Measurements from ENCODE around the gene CTNNA2.

The CTNNA2 gene

GRCh38 chr2:79695248-79695647, 182.4 kb downstream of the CTNNA2 start:
- Histone ChIP-seq H3K27me3 (ENCODE audit: insufficient read depth, low read length) (no peaks in the 10 kb centered on the region), H4K91ac (ENCODE audit: low read depth, low read length) (no peak overlapping the region), H3K18ac (ENCODE audit: low read length) (no peak overlapping the region), H3K4me1 (ENCODE audit: control insufficient read depth in 1 of 2, insufficient read depth in 2 of 2, low read length in 2 of 2) (no peaks in the 10 kb centered on the region), H3K27ac (ENCODE audit: low read depth, low read length) (no peak overlapping the region), H2AK5ac (ENCODE audit: low read length) (no peak overlapping the region), H3K9me3 (ENCODE audit: insufficient read depth, low read depth, low read length) (no peaks in the 10 kb centered on the region), H2BK120ac (ENCODE audit: insufficient read depth, low read length, poor library complexity) (no peak overlapping the region), H2BK12ac (ENCODE audit: low read length) (no peak overlapping the region), H3K79me2 (ENCODE audit: control insufficient read depth, insufficient read depth, low read length, poor library complexity) (no peaks in the 10 kb centered on the region), H2BK5ac (ENCODE audit: low read depth, low read length, poor library complexity) (no peak overlapping the region), H3K36me3 (ENCODE audit: control insufficient read depth in 1 of 2, insufficient read depth in 2 of 2, low read length in 2 of 2) (no peaks in the 10 kb centered on the region), H3K4me3 (ENCODE audit: low read depth, low read length) (no peak overlapping the region), H3K4me2 (ENCODE audit: low read length) (no peak overlapping the region), H4K12ac (ENCODE audit: low read depth, low read length) (no peak overlapping the region), H3K79me1 (ENCODE audit: low read length) (no peaks in the 10 kb centered on the region), H3K4ac (ENCODE audit: low read depth, low read length) (no peak overlapping the region), H4K8ac (ENCODE audit: low read depth, low read length) (no peak overlapping the region), H3K9ac (ENCODE audit: low read length) (no peak overlapping the region), H3K23ac (ENCODE audit: low read length) (no peak overlapping the region), H3K14ac (ENCODE audit: low read length) (no peak overlapping the region), H2AFZ (ENCODE audit: insufficient read depth, low read length, poor library complexity) (no peak overlapping the region)
- DNase-seq: no peak

- Histone ChIP-seq H3K4me2 (ENCODE audit: low read length) (no peak overlapping the region), H3K27ac (ENCODE audit: low read depth, low read length) (no peak overlapping the region), H3K9ac (ENCODE audit: low read length) (no peak overlapping the region), H3K36me3 (ENCODE audit: control insufficient read depth in 1 of 2, insufficient read depth in 2 of 2, low read length in 2 of 2) (no peaks in the 10 kb centered on the region), H3K4me3 (ENCODE audit: low read depth, low read length) (no peak overlapping the region), H3K14ac (ENCODE audit: low read length) (no peak overlapping the region), H2BK12ac (ENCODE audit: low read length) (no peak overlapping the region), H2BK120ac (ENCODE audit: insufficient read depth, low read length, poor library complexity) (no peak overlapping the region), H2AK5ac (ENCODE audit: low read length) (no peak overlapping the region), H4K8ac (ENCODE audit: low read depth, low read length) (no peak overlapping the region), H3K79me2 (ENCODE audit: control insufficient read depth, insufficient read depth, low read length, poor library complexity) (no peaks in the 10 kb centered on the region), H3K27me3 (ENCODE audit: insufficient read depth, low read length) (no peaks in the 10 kb centered on the region), H3K4ac (ENCODE audit: low read depth, low read length) (no peak overlapping the region), H3K23ac (ENCODE audit: low read length) (no peak overlapping the region), H3K4me1 (ENCODE audit: control insufficient read depth in 1 of 2, insufficient read depth in 2 of 2, low read length in 2 of 2) (no peaks in the 10 kb centered on the region), H4K12ac (ENCODE audit: low read depth, low read length) (no peak overlapping the region), H2AFZ (ENCODE audit: insufficient read depth, low read length, poor library complexity) (no peak overlapping the region), H3K79me1 (ENCODE audit: low read length) (no peaks in the 10 kb centered on the region), H3K18ac (ENCODE audit: low read length) (no peak overlapping the region), H3K9me3 (ENCODE audit: insufficient read depth, low read depth, low read length) (no peaks in the 10 kb centered on the region), H2BK5ac (ENCODE audit: low read depth, low read length, poor library complexity) (no peak overlapping the region), H4K91ac (ENCODE audit: low read depth, low read length) (no peak overlapping the region)
- WGBS (ENCODE audit: extremely low coverage, insufficient coverage, insufficient read length): no CpG with 5 or more reads among the region's 2 CpGs
- DNase-seq: no peak
Observed at GRCh38 chr2:79697200-79697599, 184.3 kb downstream of the CTNNA2 start.

GRCh38 chr2:79700651-79701050, 187.8 kb downstream of the CTNNA2 start:
- no peak for DNase-seq
- H3K9me3 ChIP-seq (ENCODE audit: insufficient read depth, low read depth, low read length): no peaks in the 10 kb centered on the region
- no peak overlapping the region for H3K4me2 ChIP-seq (ENCODE audit: low read length)
- no peak overlapping the region for H2BK120ac ChIP-seq (ENCODE audit: insufficient read depth, low read length, poor library complexity)
- no peak overlapping the region for H3K18ac ChIP-seq (ENCODE audit: low read length)
- no peak overlapping the region for H2BK12ac ChIP-seq (ENCODE audit: low read length)
- WGBS (ENCODE audit: extremely low coverage, insufficient coverage, insufficient read length): no CpG with 5 or more reads among the region's 3 CpGs
- no peaks in the 10 kb centered on the region for H3K27me3 ChIP-seq (ENCODE audit: insufficient read depth, low read length)
- no peak overlapping the region for H4K91ac ChIP-seq (ENCODE audit: low read depth, low read length)
- H4K8ac ChIP-seq (ENCODE audit: low read depth, low read length): no peak overlapping the region
- no peak overlapping the region for H3K9ac ChIP-seq (ENCODE audit: low read length)
- no peaks in the 10 kb centered on the region for H3K4me1 ChIP-seq (ENCODE audit: control insufficient read depth in 1 of 2, insufficient read depth in 2 of 2, low read length in 2 of 2)
- H4K12ac ChIP-seq (ENCODE audit: low read depth, low read length): no peak overlapping the region
- no peak overlapping the region for H3K23ac ChIP-seq (ENCODE audit: low read length)
- no peaks in the 10 kb centered on the region for H3K36me3 ChIP-seq (ENCODE audit: control insufficient read depth in 1 of 2, insufficient read depth in 2 of 2, low read length in 2 of 2)
- H3K79me2 ChIP-seq (ENCODE audit: control insufficient read depth, insufficient read depth, low read length, poor library complexity): no peaks in the 10 kb centered on the region
- no peak overlapping the region for H3K27ac ChIP-seq (ENCODE audit: low read depth, low read length)
- no peak overlapping the region for H3K4me3 ChIP-seq (ENCODE audit: low read depth, low read length)
- no peak overlapping the region for H2BK5ac ChIP-seq (ENCODE audit: low read depth, low read length, poor library complexity)
- no peak overlapping the region for H2AK5ac ChIP-seq (ENCODE audit: low read length)
- H3K14ac ChIP-seq (ENCODE audit: low read length): no peak overlapping the region
- H3K4ac ChIP-seq (ENCODE audit: low read depth, low read length): no peak overlapping the region
- H3K79me1 ChIP-seq (ENCODE audit: low read length): no peaks in the 10 kb centered on the region
- no peak overlapping the region for H2AFZ ChIP-seq (ENCODE audit: insufficient read depth, low read length, poor library complexity)

GRCh38 chr2:79702905-79703304, 190.1 kb downstream of the CTNNA2 start:
- Histone ChIP-seq H2AFZ (ENCODE audit: insufficient read depth, low read length, poor library complexity) (no peak overlapping the region), H3K9me3 (ENCODE audit: insufficient read depth, low read depth, low read length) (no peaks in the 10 kb centered on the region), H2BK120ac (ENCODE audit: insufficient read depth, low read length, poor library complexity) (no peak overlapping the region), H2BK12ac (ENCODE audit: low read length) (no peak overlapping the region), H3K27ac (ENCODE audit: low read depth, low read length) (no peak overlapping the region), H3K18ac (ENCODE audit: low read length) (no peak overlapping the region), H3K4me2 (ENCODE audit: low read length) (no peak overlapping the region), H2AK5ac (ENCODE audit: low read length) (no peak overlapping the region), H3K4me1 (ENCODE audit: control insufficient read depth in 1 of 2, insufficient read depth in 2 of 2, low read length in 2 of 2) (no peaks in the 10 kb centered on the region), H3K23ac (ENCODE audit: low read length) (no peak overlapping the region), H3K79me2 (ENCODE audit: control insufficient read depth, insufficient read depth, low read length, poor library complexity) (no peaks in the 10 kb centered on the region), H3K36me3 (ENCODE audit: control insufficient read depth in 1 of 2, insufficient read depth in 2 of 2, low read length in 2 of 2) (no peaks in the 10 kb centered on the region), H3K14ac (ENCODE audit: low read length) (no peak overlapping the region), H3K4ac (ENCODE audit: low read depth, low read length) (no peak overlapping the region), H2BK5ac (ENCODE audit: low read depth, low read length, poor library complexity) (no peak overlapping the region), H3K27me3 (ENCODE audit: insufficient read depth, low read length) (no peaks in the 10 kb centered on the region), H3K79me1 (ENCODE audit: low read length) (no peaks in the 10 kb centered on the region), H4K8ac (ENCODE audit: low read depth, low read length) (no peak overlapping the region), H4K12ac (ENCODE audit: low read depth, low read length) (no peak overlapping the region), H3K9ac (ENCODE audit: low read length) (no peak overlapping the region), H4K91ac (ENCODE audit: low read depth, low read length) (no peak overlapping the region), H3K4me3 (ENCODE audit: low read depth, low read length) (no peak overlapping the region)
- no CpG with 5 or more reads among the region's 1 CpG for WGBS (ENCODE audit: extremely low coverage, insufficient coverage, insufficient read length)
- no peak for DNase-seq

GRCh38 chr2:79711098-79711497, 198.2 kb downstream of the CTNNA2 start:
- H3K4me1 ChIP-seq (ENCODE audit: control insufficient read depth in 1 of 2, insufficient read depth in 2 of 2, low read length in 2 of 2): peaks cover 0 to under 1% of the 10 kb centered on the region in 2 experiments

More at GRCh38 chr2:79711098-79711497, 198.2 kb downstream of the CTNNA2 start:
- H3K36me3 ChIP-seq (ENCODE audit: control insufficient read depth in 1 of 2, insufficient read depth in 2 of 2, low read length in 2 of 2): no peaks in the 10 kb centered on the region
- H3K18ac ChIP-seq (ENCODE audit: low read length): no peak overlapping the region
- H3K9me3 ChIP-seq (ENCODE audit: insufficient read depth, low read depth, low read length): no peaks in the 10 kb centered on the region
- H3K27me3 ChIP-seq (ENCODE audit: insufficient read depth, low read length): no peaks in the 10 kb centered on the region
- no peak overlapping the region for H2BK5ac ChIP-seq (ENCODE audit: low read depth, low read length, poor library complexity)
- H4K12ac ChIP-seq (ENCODE audit: low read depth, low read length): no peak overlapping the region
- no peak overlapping the region for H4K91ac ChIP-seq (ENCODE audit: low read depth, low read length)
- no peak overlapping the region for H3K4me2 ChIP-seq (ENCODE audit: low read length)
- no peak overlapping the region for H3K27ac ChIP-seq (ENCODE audit: low read depth, low read length)
- no peak overlapping the region for H3K4me3 ChIP-seq (ENCODE audit: low read depth, low read length)
- no peaks in the 10 kb centered on the region for H3K79me2 ChIP-seq (ENCODE audit: control insufficient read depth, insufficient read depth, low read length, poor library complexity)
- no peak overlapping the region for H3K4ac ChIP-seq (ENCODE audit: low read depth, low read length)
- no peak overlapping the region for H2AFZ ChIP-seq (ENCODE audit: insufficient read depth, low read length, poor library complexity)
- DNase-seq: no peak
- no peak overlapping the region for H2BK120ac ChIP-seq (ENCODE audit: insufficient read depth, low read length, poor library complexity)
- H3K14ac ChIP-seq (ENCODE audit: low read length): no peak overlapping the region
- H3K79me1 ChIP-seq (ENCODE audit: low read length): no peaks in the 10 kb centered on the region
- H4K8ac ChIP-seq (ENCODE audit: low read depth, low read length): no peak overlapping the region
- H3K9ac ChIP-seq (ENCODE audit: low read length): no peak overlapping the region
- no peak overlapping the region for H3K23ac ChIP-seq (ENCODE audit: low read length)
- no peak overlapping the region for H2BK12ac ChIP-seq (ENCODE audit: low read length)
- no peak overlapping the region for H2AK5ac ChIP-seq (ENCODE audit: low read length)
